Breast epithelium (tissue), 3 donors: ENCODE results near the gene DEPP1.

Experiments
- CTCF ChIP-seq, 3 donors: fragments of 450-650 bp; IDR thresholded peaks; one replicate each; pipeline ENCODE4 v1.5.1; 2016 to 2017; ENCODE audit warnings: antibody characterized with exemption in 3 of 3, mild to moderate bottlenecking in 3 of 3, moderate library complexity in 3 of 3
- POLR2A ChIP-seq: fragments of 450-650 bp; IDR thresholded peaks from one replicate; pipeline ENCODE4 v1.6.1; 2016; ENCODE audit warnings: antibody characterized with exemption, mild to moderate bottlenecking, moderate library complexity

GRCh38 chr10:44937196-44938005 is 41.2 kb downstream of the DEPP1 start:
- TF ChIP-seq CTCF (IDR thresholded peaks at IDR 0.05) (no peak), POLR2A (no peak)
